HG03460 (cell line): ENCODE measurements around the gene SLC1A1.

ENCODE experiments used
- ATAC-seq: cut with Tn5 transposase; IDR thresholded peaks from one replicate; pipeline ENCODE4 v1.9.1; 2021; ENCODE audit not compliant: unreplicated experiment

The SLC1A1 gene

DNA sequence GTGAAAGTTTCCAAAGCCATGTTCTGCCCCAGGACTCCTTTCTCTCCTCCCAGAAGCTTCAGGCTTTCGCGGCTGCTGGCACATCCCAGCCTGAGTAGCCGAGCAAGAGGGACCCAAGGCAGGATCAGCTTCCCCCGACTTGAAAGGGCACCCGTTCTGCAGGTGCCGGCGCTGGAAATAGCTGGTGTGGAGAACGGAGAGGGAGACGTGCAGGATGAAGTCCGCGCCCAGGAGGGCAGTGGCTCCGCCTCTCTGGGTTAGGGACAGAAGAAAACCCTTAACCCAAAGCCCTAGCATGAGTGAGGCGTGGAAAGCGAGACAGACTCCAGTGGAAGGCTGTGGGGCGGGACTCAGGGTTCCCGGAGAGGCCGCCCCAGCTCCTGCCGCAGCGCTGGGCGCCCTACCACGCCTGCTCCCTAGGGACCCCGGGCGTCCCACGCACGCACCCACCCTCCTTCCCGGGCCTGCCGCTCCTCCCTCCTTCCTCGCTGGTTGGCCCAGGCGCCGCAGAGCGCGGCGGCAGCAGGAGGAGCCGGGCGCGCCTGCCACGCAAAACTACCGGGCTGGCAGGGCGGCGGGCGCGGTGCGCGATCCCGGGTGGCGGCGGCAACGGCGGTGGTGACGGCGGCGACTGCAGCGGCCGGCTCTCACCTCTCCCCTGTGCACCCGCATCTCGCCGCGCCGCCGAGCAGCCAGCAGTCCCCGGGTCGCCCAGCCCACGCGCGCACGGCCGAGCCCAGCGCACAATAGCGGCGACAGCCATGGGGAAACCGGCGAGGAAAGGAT, at the start of gene SLC1A1:
Gene SLC1A1 (plus strand): TSS at position 550 of the 786 bp plus-strand sequence. CDS start 212 bp downstream, at position 762.
- peak; percentile 66 for ATAC-seq

DNA sequence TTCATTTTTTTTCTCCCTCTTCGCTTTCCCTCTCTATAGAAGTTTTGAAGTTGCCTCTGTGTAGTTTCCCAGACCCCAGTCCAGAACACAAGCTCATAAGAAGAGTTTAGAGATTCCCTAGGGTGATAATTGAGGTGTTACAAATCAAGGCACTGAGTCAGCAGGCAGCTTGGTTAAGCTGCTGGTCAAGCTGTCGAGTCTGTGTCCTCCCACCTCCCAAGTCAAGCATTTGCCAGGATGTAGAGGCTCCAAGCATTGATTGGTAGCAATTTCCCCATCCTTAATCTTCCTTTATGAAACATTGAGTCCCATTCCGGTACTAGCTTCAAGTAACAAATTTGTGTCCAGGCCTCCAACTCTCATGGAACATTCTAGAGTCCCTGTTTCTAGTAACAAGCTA, 47.5 kb upstream of the SLC1A1 start:
- no peak for ATAC-seq

DNA sequence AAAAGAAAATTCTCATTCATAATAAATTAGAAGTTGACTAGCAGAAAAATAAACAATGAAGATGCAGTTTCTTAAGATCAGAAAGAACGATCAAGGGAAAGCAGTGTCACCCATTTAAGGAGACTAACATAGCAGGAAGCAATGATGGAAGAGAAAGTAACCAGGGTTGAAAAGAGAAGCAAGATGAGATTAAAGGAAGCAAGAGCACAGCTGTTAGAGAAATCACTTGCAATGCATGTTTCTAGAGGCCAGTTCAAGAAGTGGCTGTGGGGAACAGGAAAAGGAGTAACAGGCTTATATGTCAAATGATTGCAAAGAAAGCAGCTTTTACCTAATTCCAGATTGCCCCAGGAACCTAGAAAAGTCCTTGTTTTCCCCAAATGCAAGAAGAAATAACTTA, 46.8 kb upstream of the SLC1A1 start:
- no peak for ATAC-seq

DNA sequence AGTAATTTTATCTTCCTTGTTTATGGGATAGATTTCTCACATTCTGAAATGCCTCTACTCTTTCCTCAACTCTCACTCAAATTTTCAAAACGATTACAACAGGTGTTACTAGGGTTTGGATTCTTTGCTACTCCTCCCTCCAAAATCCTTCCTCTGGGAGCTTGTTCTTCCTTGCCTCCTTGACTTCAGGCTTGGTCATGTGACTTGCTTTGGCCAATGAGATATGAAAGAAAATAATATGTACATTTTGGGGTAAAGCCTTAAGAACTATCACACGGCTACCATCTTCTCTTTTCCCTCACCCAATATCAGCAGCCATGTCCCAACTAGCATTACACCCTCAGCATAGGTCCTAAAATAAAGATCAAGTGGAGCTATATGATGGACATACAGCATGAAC, 28.8 kb upstream of the SLC1A1 start:
- ATAC-seq: no peak

DNA sequence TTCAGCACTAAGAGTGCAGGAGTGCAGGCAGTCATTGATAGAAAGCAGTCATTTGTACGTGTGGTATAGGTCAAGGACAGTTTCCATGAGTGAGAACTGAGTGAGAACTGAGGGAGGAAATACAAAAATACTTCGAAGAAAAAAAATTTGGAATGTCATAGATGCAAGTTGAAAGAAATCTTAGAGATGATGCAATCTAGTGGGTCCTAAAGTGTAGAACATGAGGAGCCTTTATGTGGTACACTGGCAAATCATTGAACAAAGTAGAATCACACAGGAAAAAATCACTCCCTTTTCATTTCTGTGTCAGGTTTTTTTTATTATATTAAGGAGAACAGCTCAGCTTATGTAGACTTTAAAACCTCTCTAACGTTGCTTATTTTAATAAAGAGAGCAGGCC, 26.4 kb upstream of the SLC1A1 start:
- no peak for ATAC-seq

DNA sequence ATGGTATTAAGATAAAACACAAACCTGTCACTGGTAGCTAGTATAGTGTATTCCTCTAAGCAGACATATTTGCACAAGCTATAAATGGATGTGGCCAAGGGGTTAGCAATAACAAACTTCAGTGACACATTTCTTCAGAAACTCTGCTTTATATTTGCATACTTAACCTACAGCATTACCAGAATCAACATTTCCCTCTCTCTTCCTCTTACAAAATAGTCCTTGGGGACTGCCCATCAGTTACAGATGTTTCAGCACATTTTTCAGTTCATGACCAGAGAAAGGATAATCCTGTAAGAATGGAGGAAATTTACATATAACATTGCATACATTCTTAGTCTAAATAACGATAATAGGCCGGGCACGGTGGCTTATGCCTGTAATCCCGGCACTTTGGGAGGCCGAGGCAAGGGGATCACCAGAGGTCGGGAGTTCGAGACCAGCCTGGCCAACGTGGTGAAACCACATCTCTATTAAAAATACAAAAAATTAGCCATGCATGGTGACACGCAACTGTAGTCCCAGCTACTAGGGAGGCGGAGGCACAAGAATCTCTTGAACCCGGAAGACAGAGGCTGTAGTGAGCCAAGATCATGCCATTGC, 25.3 kb upstream of the SLC1A1 start:
- ATAC-seq: peak; percentile 96

DNA sequence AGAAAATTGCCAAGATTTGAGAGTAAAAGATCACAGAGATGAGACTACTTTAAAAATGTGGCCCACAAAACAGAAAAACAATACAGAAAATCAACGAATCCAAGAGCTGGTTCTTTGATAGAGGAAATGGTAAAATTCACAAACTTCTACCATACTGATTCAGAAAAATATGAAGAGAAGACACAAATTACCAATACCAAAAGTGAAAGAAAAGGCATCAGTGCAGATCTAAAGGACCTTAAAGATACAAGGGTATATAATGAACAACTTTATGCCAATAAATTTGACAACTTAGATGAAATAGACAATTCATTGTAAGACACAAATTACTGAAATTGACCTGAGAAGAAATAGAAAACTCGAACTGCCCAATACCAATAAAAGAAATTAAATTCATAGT, 24.4 kb upstream of the SLC1A1 start:
- no peak for ATAC-seq

DNA sequence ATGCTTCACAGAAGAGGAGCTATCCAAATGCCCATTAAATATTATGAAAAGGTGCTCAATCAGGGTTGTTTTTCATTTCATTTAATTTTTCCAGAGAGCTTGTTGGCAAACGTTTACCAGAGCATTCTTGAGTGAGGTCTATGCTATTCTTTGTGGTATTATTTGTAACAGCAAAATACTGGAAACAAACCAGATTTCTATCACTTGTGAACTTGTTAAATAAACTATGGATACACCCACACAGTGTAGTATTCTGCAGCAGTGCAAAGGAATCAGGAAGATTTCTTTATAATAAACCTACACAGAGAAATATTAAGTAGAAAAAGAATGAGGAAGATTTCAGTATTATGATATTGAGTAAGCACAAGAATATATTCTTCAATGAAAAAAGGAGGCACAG, 15.0 kb upstream of the SLC1A1 start:
- ATAC-seq: no peak

DNA sequence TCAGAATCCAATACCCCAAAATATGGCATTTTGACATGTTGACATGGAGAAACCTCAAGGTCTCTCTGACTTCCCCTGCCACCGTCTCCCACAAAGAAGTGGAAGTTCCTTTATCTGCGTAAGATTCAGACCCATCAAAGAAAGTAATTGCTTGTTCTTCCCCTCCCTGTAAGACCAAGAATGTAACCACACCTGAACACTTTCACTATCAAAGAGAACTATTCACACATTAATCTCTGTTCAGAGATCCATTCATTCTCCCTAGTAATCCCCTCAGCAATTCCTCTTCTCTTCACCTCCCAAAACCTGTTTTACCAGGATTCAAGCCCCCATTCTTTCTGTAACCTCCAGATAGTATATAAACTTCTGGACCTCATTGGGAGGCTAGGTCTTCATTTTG, 4.1 kb upstream of the SLC1A1 start:
- no peak for ATAC-seq

DNA sequence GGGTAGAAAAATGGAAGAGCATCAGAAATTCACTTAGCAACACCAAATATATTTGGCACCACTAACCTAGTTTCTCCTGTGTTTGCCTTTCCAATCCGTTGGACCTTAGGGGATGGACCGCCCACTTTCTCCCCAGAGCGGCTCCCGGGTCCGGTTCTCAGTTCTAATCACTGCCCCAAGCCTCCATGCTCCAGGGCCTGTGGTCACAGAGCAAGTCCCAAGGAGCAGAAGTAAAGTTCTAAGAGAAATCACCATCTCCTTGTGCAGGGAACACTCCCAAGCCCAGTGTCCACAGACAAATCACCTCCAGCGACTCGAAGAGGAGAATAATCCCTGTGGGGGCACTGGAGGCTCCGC, 728 bp upstream of the SLC1A1 start:
- peak; percentile 6 for ATAC-seq

DNA sequence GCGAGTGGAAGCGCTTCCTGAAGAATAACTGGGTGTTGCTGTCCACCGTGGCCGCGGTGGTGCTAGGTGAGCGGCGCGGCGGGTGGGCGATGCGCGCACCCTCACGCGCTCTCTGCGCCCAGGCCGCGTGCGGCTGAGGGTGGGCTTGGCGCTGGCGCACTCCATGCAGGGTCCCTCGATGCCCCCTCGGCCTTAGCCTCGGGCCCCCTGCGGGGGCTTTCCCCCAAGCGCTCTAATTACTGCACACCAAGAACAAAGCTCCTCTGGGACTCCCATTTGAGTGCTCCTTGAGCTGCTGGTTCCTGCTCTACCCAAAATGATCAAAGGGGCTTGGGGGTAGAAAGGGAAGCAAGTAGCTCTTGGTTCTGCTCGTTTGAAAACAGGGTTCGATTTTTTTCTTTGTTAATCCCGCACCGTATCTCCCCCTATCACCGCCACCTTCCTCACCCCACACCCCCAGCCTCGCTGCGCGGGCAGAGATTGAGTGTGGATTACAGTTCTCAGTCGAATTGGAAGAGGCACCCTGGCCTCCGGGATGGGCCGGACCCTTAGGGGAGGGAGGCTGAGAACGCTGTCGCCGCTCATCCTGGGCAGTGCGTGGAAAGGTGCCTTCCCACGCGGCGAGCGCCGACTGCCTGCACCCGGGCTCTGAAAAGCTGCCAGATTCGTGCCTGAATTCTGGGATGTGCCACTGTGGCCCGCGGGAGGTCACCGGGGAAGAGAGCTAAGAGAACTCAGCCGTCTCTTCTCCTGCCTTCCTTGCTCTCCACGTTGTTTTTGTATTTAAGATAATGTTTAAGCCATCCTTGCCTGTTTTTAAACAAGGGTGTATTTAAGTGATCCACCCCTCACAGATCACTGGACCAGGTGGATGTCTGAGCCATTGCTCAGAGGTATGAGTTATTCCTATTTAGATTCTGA, 697 bp downstream of the SLC1A1 start:
- peak; percentile 21 for ATAC-seq

DNA sequence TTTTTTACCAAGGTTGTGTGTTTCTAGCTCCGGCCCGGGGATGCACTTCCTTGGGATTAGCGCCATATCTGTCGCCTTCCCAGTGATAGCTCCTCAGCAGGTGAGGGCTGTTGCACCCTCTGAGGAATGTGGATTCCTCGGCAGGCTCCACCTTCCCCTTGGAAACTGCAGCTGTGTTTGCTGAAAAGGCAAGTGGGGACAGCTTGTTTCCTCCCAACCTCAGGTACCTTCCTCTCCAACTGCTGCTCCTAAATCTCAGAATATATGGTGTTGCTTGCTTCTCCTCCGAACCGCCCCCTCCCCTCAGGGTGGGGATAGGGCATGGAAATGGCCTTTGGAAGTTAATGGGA, 1.3 kb downstream of the SLC1A1 start:
- no peak for ATAC-seq

DNA sequence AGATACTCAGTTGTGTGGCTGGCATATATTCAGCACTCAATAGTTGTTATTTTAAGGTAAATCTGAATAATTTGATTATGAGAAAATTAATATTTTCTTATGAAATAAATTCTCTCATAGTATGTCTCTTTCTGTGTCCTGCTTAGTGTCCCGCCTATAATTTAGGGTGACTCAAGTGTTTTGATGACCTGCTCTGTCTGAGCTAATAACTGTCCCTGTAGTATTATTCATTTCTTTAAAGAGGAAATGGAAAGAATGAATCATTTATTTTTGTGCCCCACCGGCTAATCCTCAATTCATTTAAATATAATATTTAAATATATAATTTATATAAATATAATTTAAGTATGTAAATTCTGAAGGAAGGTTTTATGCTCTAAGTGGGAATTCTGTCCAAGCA, 4.1 kb downstream of the SLC1A1 start:
- no peak for ATAC-seq

DNA sequence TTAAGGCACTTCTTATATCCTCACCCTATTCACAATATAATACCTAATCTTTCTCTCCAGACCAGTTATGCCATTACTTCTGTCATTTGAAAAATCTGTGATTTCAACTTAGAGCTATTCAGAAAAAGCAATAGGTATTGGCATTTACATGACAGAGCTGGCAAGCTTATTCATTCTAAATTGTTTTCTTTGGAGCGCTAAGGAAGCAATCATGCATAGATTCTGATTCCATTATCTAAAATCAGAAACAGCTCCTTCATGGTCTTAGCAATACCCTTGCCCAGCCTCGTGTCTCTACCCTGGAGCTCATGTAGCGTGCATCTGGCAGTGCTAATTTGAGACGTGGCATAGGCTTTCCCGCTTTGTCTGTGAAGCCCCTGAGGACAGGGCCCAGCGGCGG, 4.5 kb downstream of the SLC1A1 start:
- ATAC-seq: no peak

DNA sequence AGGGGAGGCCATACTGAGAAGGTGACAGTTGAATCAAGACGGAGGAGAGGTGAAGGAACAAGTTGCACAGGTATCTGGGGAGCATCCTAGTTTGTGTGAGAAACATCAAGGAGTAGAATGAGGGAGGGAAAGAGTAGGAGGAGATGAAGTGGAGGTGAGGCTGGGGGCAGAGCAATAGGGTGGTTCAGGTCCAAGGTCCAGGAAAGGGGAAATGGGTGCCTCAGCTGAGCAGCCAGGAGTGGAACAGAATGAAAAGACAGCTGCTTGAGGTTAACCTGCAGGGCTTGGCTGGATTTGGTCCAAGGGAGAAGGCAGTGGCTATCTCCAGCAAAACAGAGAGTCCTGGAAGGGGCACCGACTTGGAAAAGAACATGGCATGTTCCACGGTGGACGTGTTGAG, 5.3 kb downstream of the SLC1A1 start:
- no peak for ATAC-seq

DNA sequence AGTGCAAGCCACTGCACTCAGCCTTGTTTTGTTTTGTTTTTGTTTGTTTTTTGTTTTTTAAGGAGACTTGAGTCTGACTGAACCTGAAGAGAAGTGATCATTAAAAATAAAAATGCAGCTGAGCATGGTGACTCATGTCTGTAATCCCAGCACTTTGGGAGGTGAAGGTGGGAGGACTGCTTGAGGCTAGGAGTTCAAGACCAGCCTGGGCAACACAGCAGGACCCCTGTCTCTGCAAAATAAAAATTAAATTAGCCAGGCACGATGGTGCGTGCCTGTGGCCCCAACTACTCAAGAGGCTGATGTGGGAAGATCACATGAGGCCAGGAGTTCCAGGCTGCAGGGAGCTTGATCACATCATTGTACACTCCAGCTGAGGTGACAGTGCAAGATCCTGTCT, 6.2 kb downstream of the SLC1A1 start:
- no peak for ATAC-seq

DNA sequence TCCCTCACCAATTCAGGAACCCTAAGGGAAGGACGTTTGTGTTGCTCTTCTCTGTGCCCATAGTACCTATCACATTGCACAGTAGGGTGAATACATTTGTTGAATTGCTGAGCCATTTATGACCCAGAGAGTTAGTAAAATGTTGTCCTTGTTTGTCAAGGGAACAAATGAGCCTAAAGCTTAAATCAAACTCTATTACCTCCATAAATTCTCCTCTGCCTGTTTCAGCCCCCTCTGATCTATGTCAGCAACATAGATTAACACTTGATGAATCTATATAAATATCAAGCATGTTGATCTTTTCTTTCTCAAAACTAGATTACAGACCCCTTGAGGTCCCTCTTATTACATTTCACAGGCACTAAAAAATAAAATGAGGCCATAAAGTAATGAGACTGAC, 7.1 kb downstream of the SLC1A1 start:
- ATAC-seq: no peak

DNA sequence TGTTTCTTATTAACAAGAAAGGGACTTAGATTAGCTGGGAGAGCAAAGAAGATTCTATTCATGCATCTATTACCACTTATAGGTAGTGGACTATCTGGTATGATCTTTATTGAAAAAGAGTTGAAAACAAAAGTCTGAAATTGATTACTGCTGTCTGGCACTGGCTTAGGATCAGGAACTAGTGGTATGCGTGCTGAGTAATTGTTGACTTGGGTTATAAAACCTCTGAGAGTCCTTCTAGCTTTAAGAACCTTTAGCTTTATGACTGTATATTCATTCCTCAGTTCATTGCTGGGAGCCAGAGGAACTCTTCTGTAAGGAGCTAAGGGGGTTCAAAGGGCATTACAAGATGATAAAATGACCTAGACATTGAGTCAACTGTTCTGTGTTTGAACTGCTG, 7.6 kb downstream of the SLC1A1 start:
- no peak for ATAC-seq

DNA sequence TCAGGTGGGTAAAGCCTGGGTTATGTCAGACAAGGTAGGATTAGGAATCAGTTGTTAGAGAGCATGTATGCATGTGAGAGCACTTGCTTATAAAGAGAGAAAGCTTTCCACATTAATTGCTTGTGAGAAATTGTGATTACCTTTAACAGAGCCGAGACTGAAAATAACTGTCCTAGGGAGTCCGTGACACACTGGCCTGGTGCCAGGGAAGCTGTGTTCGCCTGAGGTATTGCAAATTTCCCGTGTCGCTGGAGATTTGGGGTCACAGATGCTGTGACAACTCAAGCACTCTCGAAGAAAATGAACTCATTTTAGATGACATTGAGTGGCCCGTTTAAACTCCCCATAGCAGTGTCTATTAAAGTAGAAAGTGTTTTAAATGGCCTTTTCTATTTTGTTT, 9.6 kb downstream of the SLC1A1 start:
- no peak for ATAC-seq

DNA sequence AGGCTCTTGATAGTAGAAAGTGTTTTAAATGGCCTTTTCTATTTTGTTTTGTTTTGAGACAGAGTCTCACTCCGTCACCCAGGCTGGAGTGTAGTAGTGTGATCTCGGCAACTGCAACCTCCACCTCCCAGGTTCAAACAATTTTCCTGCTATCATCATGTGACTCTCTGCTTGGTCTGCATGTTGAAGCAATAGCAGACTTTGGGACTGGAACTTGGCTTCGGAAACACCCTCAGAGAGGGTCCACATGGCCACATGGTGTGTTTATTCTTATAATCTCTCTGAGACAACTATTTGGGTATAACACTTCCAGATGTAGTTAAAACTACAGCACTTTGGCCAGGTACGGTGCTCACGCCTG, 10.9 kb downstream of the SLC1A1 start:
- no peak for ATAC-seq

DNA sequence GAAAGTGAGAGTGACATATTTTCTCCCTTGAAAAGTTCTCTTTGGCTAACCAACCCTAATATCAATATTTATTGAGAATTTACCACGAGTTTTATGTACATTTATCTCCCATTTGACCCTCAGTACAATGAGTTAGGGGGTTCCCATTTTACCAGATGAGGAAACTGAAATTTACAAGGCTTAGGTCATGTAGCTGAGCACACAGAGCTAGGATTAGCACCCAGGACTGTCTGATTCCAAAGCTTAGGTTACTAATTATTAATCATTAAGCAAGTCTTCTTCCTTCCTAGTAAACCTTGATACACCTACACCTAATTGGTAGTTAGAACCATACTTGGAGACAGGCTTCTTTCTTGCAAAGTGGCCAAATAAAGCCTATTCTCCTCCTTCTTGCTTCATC, 12.2 kb downstream of the SLC1A1 start:
- no peak for ATAC-seq

DNA sequence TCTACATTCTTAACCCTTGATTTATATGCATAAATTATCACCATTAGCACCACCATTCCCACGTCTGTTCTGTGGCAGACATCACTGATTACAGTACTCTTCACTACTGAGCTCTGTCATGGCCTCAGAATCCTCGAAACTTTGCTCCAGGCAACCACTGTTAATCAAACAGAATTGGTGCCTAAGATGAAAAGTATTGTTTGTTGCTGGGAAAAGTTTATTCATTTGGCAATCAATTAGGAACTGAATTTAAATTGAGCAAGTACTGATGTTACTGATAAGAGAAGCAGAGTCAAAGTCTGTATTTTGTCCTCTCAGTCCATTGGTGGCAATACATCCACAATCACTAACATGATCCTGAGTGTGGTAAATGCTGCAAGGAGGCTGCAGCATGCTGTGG, 12.8 kb downstream of the SLC1A1 start:
- no peak for ATAC-seq
